WTC11 (cell line): Measurements from ENCODE around the gene EFCAB5. TPM values are rescaled to one million over a fixed set of nuclear protein-coding genes. Genes with fewer than 3 reads are reported as not detected.

Experiments used
- ATAC-seq: fragments of 200-7000 bp; cut with Tn5 transposase; 2 replicates; pipeline ENCODE4 v1.10.0; 2021; ENCODE audit warnings: mild to moderate bottlenecking, moderate library complexity
- CTCF ChIA-PET: fragments of 300-600 bp; sonication (Branson Sonifier 250); formaldehyde crosslinking; loops from one replicate; lab custom pipeline; 2021; ENCODE audit warnings: antibody characterized with exemption; lab: Charles Lee
- POLR2A ChIA-PET: fragments of 350-600 bp; sonication (Branson Sonifier 250); formaldehyde crosslinking; loops from one replicate; lab custom pipeline; 2021; ENCODE audit warnings: antibody characterized with exemption; lab: Charles Lee
- DNase-seq: peaks from one replicate; pipeline ENCODE4 v3.0.0; 2021; ENCODE audit warnings: low spot score
- H3K27ac Mint-ChIP-seq: 2 replicates; pipeline ENCODE4 v1.8.0; 2021; ENCODE audit warnings: mixed read lengths
- H3K27me3 Mint-ChIP-seq: 2 replicates; pipeline ENCODE4 v1.8.0; 2021; ENCODE audit warnings: low read depth, mild to moderate bottlenecking, moderate library complexity, mixed read lengths
- H3K36me3 Mint-ChIP-seq: 2 replicates; pipeline ENCODE4 v1.8.0; 2021; ENCODE audit warnings: mixed read lengths
- H3K4me1 Mint-ChIP-seq: 2 replicates; pipeline ENCODE4 v1.8.0; 2022; ENCODE audit warnings: mixed read lengths
- H3K4me3 Mint-ChIP-seq: 2 replicates; pipeline ENCODE4 v1.8.0; 2021; ENCODE audit warnings: mild to moderate bottlenecking, moderate library complexity, mixed read lengths
- H3K9me3 Mint-ChIP-seq: 2 replicates; pipeline ENCODE4 v1.8.0; 2021; ENCODE audit warnings: mixed read lengths
- ESRRA ChIP-seq: sonication (generic); formaldehyde crosslinking; IDR thresholded peaks from 2 replicates; pipeline ENCODE4 v1.8.1; 2022; ENCODE audit warnings: mild to moderate bottlenecking, missing genetic modification reagents, borderline replicate concordance
- GABPB1 ChIP-seq: sonication (generic); formaldehyde crosslinking; IDR thresholded peaks from 2 replicates; pipeline ENCODE4 v1.8.1; 2023; ENCODE audit warnings: mild to moderate bottlenecking, missing genetic modification reagents
- NR1H2 ChIP-seq: sonication (generic); formaldehyde crosslinking; IDR thresholded peaks from 2 replicates; pipeline ENCODE4 v1.9.0; 2021; ENCODE audit warnings: mild to moderate bottlenecking, moderate library complexity, missing genetic modification reagents
- TCF7 ChIP-seq: sonication (generic); formaldehyde crosslinking; IDR thresholded peaks from 2 replicates; pipeline ENCODE4 v1.8.0; 2022; ENCODE audit warnings: mild to moderate bottlenecking, low read depth, missing genetic modification reagents, moderate library complexity
- TEAD1 ChIP-seq: sonication (generic); formaldehyde crosslinking; IDR thresholded peaks from 2 replicates; pipeline ENCODE4 v1.8.0; 2022; ENCODE audit warnings: mild to moderate bottlenecking, missing genetic modification reagents
- ZBTB21 ChIP-seq: sonication (generic); formaldehyde crosslinking; IDR thresholded peaks from 2 replicates; pipeline ENCODE4 v1.8.1; 2023; ENCODE audit warnings: mild to moderate bottlenecking, missing genetic modification reagents, borderline replicate concordance
- ZNF219 ChIP-seq: sonication (generic); formaldehyde crosslinking; IDR thresholded peaks from 2 replicates; pipeline ENCODE4 v1.8.0; 2023; ENCODE audit warnings: missing genetic modification reagents, mild to moderate bottlenecking, borderline replicate concordance
- ZNF317 ChIP-seq: sonication (generic); formaldehyde crosslinking; IDR thresholded peaks from 2 replicates; pipeline ENCODE4 v1.8.1; 2023; ENCODE audit warnings: low read depth, mild to moderate bottlenecking, moderate library complexity, missing genetic modification reagents, borderline replicate concordance
- ZNF396 ChIP-seq: fragments of 250-450 bp; sonication (Bioruptor Pico); IDR thresholded peaks from 2 replicates; pipeline ENCODE4 v1.8.0; 2021; ENCODE audit warnings: mild to moderate bottlenecking, moderate library complexity, borderline replicate concordance
- ZNF423 ChIP-seq: fragments of 250-450 bp; sonication (Bioruptor Pico); IDR thresholded peaks from 2 replicates; pipeline ENCODE4 v2.1.2; 2022; ENCODE audit warnings: mild to moderate bottlenecking, moderate library complexity
- total RNA-seq: library from RNA; stranded (reverse); gene quantifications from 3 replicates; pipeline ENCODE4 v1.2.3, GENCODE V29; 2021
- TF ChIP-seq, protein P1 (sequence below): sonication (generic); formaldehyde crosslinking; IDR thresholded peaks from 2 replicates; pipeline ENCODE4 v1.8.0; 2022; ENCODE audit warnings: mild to moderate bottlenecking, missing genetic modification reagents
- TF ChIP-seq, protein P2 (sequence below): sonication (generic); formaldehyde crosslinking; IDR thresholded peaks from 2 replicates; pipeline ENCODE4 v1.8.1; 2023; ENCODE audit warnings: mild to moderate bottlenecking, moderate library complexity, missing genetic modification reagents
- TF ChIP-seq, protein P3 (sequence below): sonication (generic); formaldehyde crosslinking; conservative IDR thresholded peaks from 2 replicates; pipeline ENCODE4 v1.8.1; 2023; ENCODE audit warnings: mild to moderate bottlenecking, low read depth, missing genetic modification reagents, moderate library complexity
- TF ChIP-seq, protein P4 (sequence below): fragments of 250-450 bp; sonication (Bioruptor Pico); IDR thresholded peaks from 2 replicates; pipeline ENCODE4 v1.8.0; 2021; ENCODE audit warnings: mild to moderate bottlenecking
- TF ChIP-seq, protein P5 (sequence below): sonication (generic); formaldehyde crosslinking; IDR thresholded peaks from 2 replicates; pipeline ENCODE4 v1.8.1; 2023; ENCODE audit warnings: mild to moderate bottlenecking, missing genetic modification reagents
- TF ChIP-seq, protein P6 (sequence below): sonication (generic); formaldehyde crosslinking; IDR thresholded peaks from 2 replicates; pipeline ENCODE4 v1.8.1; 2022; ENCODE audit warnings: low read depth, missing genetic modification reagents, borderline replicate concordance
- TF ChIP-seq, protein P7 (sequence below): fragments of 250-450 bp; sonication (Bioruptor Pico); IDR thresholded peaks from 2 replicates; pipeline ENCODE4 v1.9.0; 2021; ENCODE audit warnings: mild to moderate bottlenecking

The EFCAB5 gene
- total RNA-seq, 1 experiment from 2014 or later, result 0.59 TPM

DNA sequence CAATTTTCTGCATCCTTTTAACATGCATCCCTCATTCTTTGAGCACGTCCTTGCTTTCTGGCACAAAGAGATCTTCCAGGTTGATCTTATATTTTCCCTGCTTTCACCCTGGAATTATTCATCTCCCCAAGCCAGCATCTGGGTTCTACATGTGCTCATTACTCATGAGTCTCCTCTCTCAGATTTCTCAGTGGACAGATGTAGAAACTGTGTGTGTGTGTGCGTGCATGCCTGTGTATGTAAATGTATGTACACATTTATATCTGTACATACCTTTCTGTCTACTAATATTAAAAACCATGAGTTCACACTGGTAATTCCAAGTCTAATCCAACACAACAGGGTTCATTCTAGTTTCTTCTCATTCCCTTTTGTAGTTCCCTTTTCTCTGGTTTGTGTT lies 133.3 kb downstream of the EFCAB5 start:
- H3K27ac Mint-ChIP-seq, result no peak overlapping the region
- no peaks in the 10 kb centered on the region for H3K4me1 Mint-ChIP-seq
- ATAC-seq (no peak), DNase-seq (no peak)
- POLR2A ChIA-PET, result no interaction called here
- CTCF ChIA-PET, result interaction anchor here (0.6 to 1.8 kb wide), 3 partner anchors 19 to 267 kb away, joined by 3 to 9 read pairs (median 3); no protein-coding TSS in a partner anchor
- no peaks in the 10 kb centered on the region for H3K36me3 Mint-ChIP-seq
- no peak overlapping the region for H3K4me3 Mint-ChIP-seq
- H3K9me3 Mint-ChIP-seq, result no peaks in the 10 kb centered on the region
- TF ChIP-seq TEAD1 (CRISPR knock-in tag), result no peak
- H3K27me3 Mint-ChIP-seq, result peaks cover 10% of the 10 kb centered on the region

DNA sequence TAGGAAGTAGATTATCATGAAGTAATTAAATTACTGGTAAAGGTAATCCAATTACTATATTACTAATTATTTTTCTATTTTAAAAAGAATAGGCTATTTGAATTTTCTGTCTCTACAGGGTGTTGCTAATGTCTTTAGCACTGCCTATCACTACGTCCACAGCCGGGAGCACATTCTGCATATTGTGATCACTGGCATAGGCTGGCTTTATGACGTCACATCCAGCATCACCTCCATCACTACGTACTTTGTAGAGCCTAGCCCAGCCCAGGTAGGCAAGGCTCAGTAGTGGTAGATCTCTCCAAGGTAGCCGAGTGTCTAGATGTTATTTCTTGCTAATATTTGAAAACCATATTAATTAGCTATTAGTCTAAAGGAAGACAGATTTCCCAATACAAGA lies 141.3 kb downstream of the EFCAB5 start:
- Mint-ChIP-seq H3K9me3 (peaks cover 10% of the 10 kb centered on the region), H3K4me1 (no peaks in the 10 kb centered on the region), H3K27me3 (peaks cover 14% of the 10 kb centered on the region), H3K27ac (no peak overlapping the region), H3K4me3 (no peak overlapping the region), H3K36me3 (no peaks in the 10 kb centered on the region)
- ChIA-PET POLR2A (no interaction called here), CTCF (interaction anchor here (3.9 kb wide), 1 partner anchor 12 kb away, joined by 45 read pairs; no protein-coding TSS in a partner anchor)
- ATAC-seq (no peak), DNase-seq (no peak)
- TF ChIP-seq, protein P1, sequence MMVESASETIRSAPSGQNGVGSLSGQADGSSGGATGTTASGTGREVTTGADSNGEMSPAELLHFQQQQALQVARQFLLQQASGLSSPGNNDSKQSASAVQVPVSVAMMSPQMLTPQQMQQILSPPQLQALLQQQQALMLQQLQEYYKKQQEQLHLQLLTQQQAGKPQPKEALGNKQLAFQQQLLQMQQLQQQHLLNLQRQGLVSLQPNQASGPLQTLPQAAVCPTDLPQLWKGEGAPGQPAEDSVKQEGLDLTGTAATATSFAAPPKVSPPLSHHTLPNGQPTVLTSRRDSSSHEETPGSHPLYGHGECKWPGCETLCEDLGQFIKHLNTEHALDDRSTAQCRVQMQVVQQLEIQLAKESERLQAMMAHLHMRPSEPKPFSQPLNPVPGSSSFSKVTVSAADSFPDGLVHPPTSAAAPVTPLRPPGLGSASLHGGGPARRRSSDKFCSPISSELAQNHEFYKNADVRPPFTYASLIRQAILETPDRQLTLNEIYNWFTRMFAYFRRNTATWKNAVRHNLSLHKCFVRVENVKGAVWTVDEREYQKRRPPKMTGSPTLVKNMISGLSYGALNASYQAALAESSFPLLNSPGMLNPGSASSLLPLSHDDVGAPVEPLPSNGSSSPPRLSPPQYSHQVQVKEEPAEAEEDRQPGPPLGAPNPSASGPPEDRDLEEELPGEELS (CRISPR knock-in tag), result no peak
- no peak for TF ChIP-seq GABPB1
- TF ChIP-seq NR1H2 (CRISPR knock-in tag), result no peak
- TF ChIP-seq, protein P2, sequence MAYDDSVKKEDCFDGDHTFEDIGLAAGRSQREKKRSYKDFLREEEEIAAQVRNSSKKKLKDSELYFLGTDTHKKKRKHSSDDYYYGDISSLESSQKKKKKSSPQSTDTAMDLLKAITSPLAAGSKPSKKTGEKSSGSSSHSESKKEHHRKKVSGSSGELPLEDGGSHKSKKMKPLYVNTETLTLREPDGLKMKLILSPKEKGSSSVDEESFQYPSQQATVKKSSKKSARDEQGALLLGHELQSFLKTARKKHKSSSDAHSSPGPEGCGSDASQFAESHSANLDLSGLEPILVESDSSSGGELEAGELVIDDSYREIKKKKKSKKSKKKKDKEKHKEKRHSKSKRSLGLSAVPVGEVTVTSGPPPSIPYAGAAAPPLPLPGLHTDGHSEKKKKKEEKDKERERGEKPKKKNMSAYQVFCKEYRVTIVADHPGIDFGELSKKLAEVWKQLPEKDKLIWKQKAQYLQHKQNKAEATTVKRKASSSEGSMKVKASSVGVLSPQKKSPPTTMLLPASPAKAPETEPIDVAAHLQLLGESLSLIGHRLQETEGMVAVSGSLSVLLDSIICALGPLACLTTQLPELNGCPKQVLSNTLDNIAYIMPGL, result no peak
- TF ChIP-seq, protein P3, sequence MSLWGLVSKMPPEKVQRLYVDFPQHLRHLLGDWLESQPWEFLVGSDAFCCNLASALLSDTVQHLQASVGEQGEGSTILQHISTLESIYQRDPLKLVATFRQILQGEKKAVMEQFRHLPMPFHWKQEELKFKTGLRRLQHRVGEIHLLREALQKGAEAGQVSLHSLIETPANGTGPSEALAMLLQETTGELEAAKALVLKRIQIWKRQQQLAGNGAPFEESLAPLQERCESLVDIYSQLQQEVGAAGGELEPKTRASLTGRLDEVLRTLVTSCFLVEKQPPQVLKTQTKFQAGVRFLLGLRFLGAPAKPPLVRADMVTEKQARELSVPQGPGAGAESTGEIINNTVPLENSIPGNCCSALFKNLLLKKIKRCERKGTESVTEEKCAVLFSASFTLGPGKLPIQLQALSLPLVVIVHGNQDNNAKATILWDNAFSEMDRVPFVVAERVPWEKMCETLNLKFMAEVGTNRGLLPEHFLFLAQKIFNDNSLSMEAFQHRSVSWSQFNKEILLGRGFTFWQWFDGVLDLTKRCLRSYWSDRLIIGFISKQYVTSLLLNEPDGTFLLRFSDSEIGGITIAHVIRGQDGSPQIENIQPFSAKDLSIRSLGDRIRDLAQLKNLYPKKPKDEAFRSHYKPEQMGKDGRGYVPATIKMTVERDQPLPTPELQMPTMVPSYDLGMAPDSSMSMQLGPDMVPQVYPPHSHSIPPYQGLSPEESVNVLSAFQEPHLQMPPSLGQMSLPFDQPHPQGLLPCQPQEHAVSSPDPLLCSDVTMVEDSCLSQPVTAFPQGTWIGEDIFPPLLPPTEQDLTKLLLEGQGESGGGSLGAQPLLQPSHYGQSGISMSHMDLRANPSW (CRISPR knock-in tag), result no peak
- no peak for TF ChIP-seq ZNF219 (CRISPR knock-in tag)
- TF ChIP-seq, protein P4, sequence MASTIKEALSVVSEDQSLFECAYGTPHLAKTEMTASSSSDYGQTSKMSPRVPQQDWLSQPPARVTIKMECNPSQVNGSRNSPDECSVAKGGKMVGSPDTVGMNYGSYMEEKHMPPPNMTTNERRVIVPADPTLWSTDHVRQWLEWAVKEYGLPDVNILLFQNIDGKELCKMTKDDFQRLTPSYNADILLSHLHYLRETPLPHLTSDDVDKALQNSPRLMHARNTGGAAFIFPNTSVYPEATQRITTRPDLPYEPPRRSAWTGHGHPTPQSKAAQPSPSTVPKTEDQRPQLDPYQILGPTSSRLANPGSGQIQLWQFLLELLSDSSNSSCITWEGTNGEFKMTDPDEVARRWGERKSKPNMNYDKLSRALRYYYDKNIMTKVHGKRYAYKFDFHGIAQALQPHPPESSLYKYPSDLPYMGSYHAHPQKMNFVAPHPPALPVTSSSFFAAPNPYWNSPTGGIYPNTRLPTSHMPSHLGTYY (CRISPR knock-in tag), result no peak
- TF ChIP-seq, protein P5, sequence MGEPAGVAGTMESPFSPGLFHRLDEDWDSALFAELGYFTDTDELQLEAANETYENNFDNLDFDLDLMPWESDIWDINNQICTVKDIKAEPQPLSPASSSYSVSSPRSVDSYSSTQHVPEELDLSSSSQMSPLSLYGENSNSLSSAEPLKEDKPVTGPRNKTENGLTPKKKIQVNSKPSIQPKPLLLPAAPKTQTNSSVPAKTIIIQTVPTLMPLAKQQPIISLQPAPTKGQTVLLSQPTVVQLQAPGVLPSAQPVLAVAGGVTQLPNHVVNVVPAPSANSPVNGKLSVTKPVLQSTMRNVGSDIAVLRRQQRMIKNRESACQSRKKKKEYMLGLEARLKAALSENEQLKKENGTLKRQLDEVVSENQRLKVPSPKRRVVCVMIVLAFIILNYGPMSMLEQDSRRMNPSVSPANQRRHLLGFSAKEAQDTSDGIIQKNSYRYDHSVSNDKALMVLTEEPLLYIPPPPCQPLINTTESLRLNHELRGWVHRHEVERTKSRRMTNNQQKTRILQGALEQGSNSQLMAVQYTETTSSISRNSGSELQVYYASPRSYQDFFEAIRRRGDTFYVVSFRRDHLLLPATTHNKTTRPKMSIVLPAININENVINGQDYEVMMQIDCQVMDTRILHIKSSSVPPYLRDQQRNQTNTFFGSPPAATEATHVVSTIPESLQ (CRISPR knock-in tag), result no peak
- TF ChIP-seq, protein P6, sequence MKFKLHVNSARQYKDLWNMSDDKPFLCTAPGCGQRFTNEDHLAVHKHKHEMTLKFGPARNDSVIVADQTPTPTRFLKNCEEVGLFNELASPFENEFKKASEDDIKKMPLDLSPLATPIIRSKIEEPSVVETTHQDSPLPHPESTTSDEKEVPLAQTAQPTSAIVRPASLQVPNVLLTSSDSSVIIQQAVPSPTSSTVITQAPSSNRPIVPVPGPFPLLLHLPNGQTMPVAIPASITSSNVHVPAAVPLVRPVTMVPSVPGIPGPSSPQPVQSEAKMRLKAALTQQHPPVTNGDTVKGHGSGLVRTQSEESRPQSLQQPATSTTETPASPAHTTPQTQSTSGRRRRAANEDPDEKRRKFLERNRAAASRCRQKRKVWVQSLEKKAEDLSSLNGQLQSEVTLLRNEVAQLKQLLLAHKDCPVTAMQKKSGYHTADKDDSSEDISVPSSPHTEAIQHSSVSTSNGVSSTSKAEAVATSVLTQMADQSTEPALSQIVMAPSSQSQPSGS, result no peak
- no peak for TF ChIP-seq ZNF396 (CRISPR knock-in tag)
- TF ChIP-seq ZBTB21 (CRISPR knock-in tag), result no peak
- no peak for TF ChIP-seq ZNF423 (CRISPR knock-in tag)
- TF ChIP-seq ESRRA, result no peak
- no peak for TF ChIP-seq TCF7 (CRISPR knock-in tag)
- TF ChIP-seq, protein P7, sequence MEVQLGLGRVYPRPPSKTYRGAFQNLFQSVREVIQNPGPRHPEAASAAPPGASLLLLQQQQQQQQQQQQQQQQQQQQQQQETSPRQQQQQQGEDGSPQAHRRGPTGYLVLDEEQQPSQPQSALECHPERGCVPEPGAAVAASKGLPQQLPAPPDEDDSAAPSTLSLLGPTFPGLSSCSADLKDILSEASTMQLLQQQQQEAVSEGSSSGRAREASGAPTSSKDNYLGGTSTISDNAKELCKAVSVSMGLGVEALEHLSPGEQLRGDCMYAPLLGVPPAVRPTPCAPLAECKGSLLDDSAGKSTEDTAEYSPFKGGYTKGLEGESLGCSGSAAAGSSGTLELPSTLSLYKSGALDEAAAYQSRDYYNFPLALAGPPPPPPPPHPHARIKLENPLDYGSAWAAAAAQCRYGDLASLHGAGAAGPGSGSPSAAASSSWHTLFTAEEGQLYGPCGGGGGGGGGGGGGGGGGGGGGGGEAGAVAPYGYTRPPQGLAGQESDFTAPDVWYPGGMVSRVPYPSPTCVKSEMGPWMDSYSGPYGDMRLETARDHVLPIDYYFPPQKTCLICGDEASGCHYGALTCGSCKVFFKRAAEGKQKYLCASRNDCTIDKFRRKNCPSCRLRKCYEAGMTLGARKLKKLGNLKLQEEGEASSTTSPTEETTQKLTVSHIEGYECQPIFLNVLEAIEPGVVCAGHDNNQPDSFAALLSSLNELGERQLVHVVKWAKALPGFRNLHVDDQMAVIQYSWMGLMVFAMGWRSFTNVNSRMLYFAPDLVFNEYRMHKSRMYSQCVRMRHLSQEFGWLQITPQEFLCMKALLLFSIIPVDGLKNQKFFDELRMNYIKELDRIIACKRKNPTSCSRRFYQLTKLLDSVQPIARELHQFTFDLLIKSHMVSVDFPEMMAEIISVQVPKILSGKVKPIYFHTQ, result no peak
- no peak for TF ChIP-seq ZNF317
